ENCODE measurements around the gene MYO5B.
A peak's percentile ranks its signal among the peaks of the same experiment; 100 is the strongest.

The MYO5B gene

GRCh38 chr18:49875155-49875554 lies 319.8 kb downstream of the MYO5B start:
- no peak for DNase-seq

DNA sequence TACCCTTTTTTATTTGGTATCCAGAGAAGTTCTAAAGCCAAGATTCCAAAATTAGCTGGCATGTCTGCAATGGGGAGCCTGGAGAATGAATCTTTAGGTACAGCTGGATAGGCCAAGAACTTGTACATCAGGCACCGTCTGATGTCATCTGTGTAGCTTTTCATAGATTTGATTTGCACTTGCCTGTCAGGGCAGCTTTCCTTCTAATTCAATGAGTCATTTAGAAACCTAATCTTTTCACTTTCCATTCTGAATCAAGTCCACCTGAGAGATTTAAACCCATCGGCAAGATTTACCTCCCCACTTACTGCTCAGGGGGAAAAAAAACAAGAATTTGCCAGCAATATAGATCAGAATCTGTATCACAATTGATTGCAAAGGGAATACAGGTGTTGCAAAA lies 320.7 kb downstream of the MYO5B start:
- no peak for DNase-seq

DNA sequence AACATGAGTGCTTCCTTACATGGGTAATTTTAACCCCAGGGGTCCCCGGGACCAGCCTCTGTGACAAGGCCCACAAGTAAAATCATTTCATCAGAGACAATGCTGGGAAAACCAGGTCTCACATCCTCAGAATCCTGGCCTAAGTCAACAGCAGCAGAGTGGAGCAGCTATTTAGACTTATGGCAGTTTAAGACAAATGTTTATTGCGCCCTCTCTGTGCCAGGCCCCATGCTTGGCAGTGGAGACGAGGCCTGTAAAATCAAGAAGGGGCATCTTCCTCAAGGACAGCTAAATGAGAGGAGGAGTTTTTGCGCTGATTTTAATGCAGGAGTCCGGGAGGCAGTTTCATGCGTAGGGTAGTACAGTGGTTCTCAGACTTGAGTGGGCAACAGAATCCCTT lies 325.6 kb downstream of the MYO5B start:
- no peak for DNase-seq

DNA sequence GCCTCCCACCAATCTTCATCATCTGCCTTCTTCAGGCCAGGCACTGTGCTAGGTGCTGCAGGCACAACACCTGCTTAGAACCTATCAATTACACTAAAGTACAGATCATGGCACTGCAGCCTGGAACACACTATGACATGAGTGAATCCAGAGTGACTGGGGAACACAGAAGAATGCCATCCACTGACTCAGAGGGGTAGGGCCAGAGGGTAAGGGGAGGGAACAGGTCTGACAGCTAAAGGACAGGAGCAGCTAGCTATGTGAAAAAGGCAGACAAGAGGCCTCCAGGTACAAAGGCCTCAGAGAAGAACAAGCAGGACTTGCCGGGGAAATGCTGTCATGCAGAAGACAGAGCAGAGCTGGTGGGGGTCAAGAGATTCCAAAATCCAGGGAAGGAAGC lies 328.3 kb downstream of the MYO5B start:
- no peak for DNase-seq

- DNase-seq, result no peak
Observed at GRCh38 chr18:49865401-49865800, 329.5 kb downstream of the MYO5B start.

GRCh38 chr18:49863769-49864621 lies 331.0 kb downstream of the MYO5B start:
- no peak for DNase-seq

DNA sequence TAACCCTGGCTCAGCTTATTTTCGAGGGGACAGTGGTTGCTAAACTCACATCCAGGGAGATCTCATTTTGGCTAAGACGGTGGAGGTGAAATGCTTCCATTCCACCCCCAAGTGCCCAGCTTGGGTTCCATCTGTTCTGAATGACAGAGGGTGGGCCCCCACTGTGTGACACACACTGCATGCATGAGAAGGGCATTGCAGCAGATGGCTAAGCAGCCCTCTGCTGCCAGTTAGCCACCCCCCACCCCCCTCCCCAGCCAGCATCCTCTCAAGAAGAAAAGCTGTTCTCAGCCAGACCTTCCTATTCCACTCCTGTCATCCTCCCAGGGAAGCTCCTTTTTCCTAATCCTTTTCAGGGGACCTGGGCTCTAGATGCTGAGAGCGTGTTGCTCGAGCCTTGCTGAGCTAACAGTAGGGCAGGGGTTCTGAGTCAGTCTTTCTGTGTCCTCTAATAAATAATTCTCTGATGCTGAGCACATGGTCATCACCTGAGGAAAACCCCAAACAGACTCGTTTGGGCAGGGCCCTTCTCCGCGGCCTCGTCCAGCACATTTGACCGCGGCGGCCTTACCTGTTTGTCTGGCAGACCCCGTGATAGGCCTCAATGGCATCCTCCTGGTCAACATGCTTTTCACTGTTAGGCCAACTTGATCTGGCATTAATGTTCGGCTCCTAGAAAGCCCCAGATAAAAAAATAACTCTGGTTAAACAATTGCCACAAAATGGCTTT lies 332.1 kb downstream of the MYO5B start:
- no peak for DNase-seq

GRCh38 chr18:49861659-49862058 lies 333.3 kb downstream of the MYO5B start:
- DNase-seq, result no peak

- DNase-seq, result no peak
Observed at GRCh38 chr18:49859725-49860124, 335.2 kb downstream of the MYO5B start.

GRCh38 chr18:49859021-49859359 lies 336.0 kb downstream of the MYO5B start:
- DNase-seq, result no peak

- DNase-seq, result peak; percentile 48
Observed at GRCh38 chr18:49858309-49859020, 336.5 kb downstream of the MYO5B start.

GRCh38 chr18:49857708-49858107 lies 337.2 kb downstream of the MYO5B start:
- DNase-seq, result no peak

DNA sequence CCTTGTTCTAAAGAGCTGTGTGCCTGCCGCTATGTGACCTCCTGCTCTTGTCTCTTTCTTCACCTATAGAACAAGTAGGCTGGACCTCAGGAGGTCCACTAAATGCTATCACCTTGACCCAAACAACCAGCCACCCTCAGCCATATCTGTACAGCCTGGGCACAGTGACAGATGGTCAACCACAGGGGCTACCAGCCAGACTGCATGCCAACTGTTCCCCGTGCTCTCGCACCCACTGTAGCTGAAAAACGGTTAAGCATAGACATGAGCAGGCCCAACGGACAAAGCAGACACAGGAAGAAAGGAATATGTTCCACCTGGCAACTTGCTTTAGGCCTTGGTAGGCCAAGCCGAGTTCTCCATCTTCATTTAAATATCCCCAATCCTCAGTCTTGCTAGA lies 338.5 kb downstream of the MYO5B start:
- DNase-seq, result no peak

GRCh38 chr18:49855711-49856415 lies 339.1 kb downstream of the MYO5B start:
- no peak for DNase-seq

GRCh38 chr18:49854681-49855080 lies 340.3 kb downstream of the MYO5B start:
- DNase-seq, result no peak

DNA sequence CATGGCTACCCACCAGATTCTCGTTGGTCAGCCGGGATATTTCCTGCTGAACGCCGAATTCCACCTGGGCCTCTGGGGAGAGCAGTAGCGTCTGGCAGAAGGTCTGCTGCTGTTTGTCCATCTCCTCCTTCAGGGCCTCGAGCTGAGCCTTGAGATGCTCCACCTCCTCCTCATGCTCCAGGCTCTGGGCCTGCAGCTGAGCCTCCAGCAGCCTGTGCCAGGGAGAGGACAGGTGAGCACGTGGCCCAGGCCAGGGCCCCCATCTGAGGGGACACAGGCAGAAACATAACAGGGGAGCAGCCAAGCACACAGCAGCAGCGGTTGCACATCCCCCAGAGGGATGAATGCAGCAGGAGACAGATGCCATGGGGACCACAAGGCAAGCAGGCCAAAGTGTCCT lies 341.5 kb downstream of the MYO5B start:
- DNase-seq, result no peak

DNA sequence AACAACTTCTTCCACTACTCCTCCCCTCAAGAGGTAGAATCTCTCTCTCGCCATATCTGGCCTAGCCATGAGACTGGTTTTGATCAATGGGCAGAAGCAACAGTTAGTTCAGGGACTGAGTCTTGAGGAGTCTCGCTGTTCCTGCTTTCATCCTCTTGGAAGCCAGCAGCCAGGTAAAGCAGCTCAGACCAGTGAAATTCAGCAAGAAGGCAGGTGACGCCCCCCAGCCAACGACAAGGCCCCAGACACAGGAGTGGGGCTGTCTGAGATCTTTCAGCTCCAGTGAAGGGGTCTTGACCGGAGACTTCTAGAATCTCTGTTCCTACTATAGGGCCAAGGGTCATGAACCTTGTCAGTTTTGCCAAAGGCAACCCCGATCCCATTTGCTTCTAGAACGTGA lies 341.9 kb downstream of the MYO5B start:
- DNase-seq, result no peak

DNA sequence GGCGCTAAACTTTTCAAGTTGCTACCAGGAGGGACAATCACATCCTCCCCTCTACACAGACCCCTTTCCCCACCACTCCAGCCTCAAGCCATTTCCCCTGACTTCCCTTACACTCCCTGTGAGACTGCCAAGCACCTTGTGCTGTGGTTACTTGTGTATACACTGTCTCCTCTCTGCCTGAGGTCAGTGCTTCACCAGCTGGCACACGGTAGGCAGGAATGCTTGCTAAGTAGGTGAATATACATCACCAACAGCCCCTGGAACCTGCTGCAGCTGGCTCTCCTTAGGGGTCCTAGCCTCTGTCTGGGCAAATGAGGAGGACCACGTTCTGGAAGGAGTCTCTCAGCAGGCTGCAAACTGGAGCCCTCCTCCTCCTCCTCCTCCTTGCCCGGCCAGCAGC lies 343.3 kb downstream of the MYO5B start:
- DNase-seq, result no peak

DNA sequence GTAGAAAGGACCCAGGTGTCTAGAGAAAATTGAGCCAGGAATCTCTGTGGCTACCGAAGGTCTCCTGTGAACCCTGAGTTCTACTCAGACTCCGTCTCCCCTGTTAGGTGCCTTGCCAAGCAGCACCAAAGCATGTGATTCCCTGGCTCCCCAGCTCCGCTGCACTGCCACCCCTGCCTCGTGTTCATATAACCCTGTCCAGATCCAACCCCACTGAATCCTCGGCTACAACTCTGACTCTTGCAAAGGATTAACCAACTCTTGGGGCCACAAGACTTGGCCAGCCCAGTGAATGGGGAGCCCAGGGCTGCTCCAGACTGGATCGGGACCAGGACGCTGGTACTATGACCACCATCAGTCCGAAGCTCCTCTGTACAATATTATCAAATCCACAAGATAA lies 344.3 kb downstream of the MYO5B start:
- no peak for DNase-seq

- DNase-seq, result no peak
Observed at GRCh38 chr18:49849331-49850217, 345.4 kb downstream of the MYO5B start.

DNA sequence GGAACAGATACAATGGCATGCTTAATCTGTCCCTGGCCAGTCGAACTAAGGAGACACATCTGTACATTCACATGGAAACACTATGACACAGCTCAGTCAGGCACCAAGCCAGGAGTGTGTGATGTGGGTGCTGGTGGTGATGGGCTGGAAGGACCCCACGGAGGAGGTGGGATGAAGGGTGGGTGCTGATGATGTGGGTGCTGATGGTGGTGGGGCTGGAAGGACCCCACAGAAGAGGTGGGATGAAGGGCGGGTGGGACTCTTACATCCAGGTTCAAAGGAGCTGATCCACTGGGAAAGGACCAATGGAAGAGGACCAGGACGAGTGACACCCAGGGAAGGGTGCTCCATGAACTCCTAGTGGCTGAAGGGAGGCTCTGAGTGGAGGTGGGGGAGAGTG lies 346.8 kb downstream of the MYO5B start:
- DNase-seq, result no peak

DNA sequence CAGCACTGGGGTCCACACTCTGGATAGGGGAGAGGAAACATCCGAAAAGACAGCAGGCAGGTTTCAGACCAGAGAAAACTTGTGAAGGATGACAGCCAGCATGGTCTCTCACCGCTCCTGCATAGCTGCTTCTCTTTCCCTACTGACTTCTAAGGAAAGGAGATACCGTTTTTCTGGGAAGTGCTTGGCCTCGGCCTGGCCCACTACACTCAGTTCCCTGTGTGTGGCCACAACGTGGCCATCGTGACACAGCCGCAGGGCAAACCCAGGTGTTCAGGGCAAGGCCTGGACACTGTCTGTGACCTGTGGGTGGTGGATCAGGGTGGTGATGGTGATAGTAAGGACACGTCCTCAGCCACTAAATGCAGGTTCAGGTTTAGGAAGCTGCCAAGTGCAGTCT lies 347.4 kb downstream of the MYO5B start:
- no peak for DNase-seq
